HepG2 (cell line): ENCODE data around the gene ATRN. TPM values are rescaled to one million over a fixed set of nuclear protein-coding genes. Genes with fewer than 3 reads are reported as not detected.

Source experiments
- ARNTL ChIP-seq: sonication (generic); formaldehyde crosslinking; IDR thresholded peaks from 2 replicates; pipeline ENCODE4 v1.4.0; 2020; ENCODE audit warnings: mild to moderate bottlenecking, missing genetic modification reagents
- CAMTA2 ChIP-seq: sonication (generic); formaldehyde crosslinking; IDR thresholded peaks from 2 replicates; pipeline ENCODE4 v1.4.0; 2020; ENCODE audit warnings: mild to moderate bottlenecking, missing genetic modification reagents, borderline replicate concordance
- HNRNPL ChIP-seq: fragments of 200-400 bp; formaldehyde crosslinking; IDR thresholded peaks from 2 replicates; pipeline ENCODE4 v1.6.1; 2017; ENCODE audit warnings: mild to moderate bottlenecking, low read depth, low read length
- KLF12 ChIP-seq: sonication (generic); formaldehyde crosslinking; IDR thresholded peaks from 2 replicates; pipeline ENCODE4 v1.4.0; 2020; ENCODE audit warnings: missing genetic modification reagents, borderline replicate concordance
- LBX2 ChIP-seq: sonication (generic); formaldehyde crosslinking; IDR thresholded peaks from 2 replicates; pipeline ENCODE4 v1.5.0; 2020; ENCODE audit warnings: missing genetic modification reagents, mild to moderate bottlenecking, borderline replicate concordance
- NR2F2 ChIP-seq: IDR thresholded peaks from 2 replicates; pipeline ENCODE4 v1.6.1; 2012; ENCODE audit warnings: low read depth, inconsistent platforms, borderline replicate concordance
- TBP ChIP-seq: sonication (generic); formaldehyde crosslinking; IDR thresholded peaks from 2 replicates; pipeline ENCODE4 v1.5.0; 2020; ENCODE audit warnings: missing genetic modification reagents
- TFE3 ChIP-seq: IDR thresholded peaks from 2 replicates; pipeline ENCODE4 v1.6.1; 2016
- ZBTB1 ChIP-seq: sonication (generic); formaldehyde crosslinking; IDR thresholded peaks from 2 replicates; pipeline ENCODE4 v1.4.0; 2020; ENCODE audit warnings: missing genetic modification reagents, borderline replicate concordance
- ZNF326 ChIP-seq: sonication (generic); formaldehyde crosslinking; IDR thresholded peaks from 2 replicates; pipeline ENCODE4 v1.4.0; 2020; ENCODE audit warnings: missing genetic modification reagents, borderline replicate concordance
- ZNF816 ChIP-seq: sonication (generic); formaldehyde crosslinking; IDR thresholded peaks from 2 replicates; pipeline ENCODE4 v1.8.0; 2022; ENCODE audit warnings: missing genetic modification reagents, mild to moderate bottlenecking, borderline replicate concordance
- polyA plus RNA-seq, 8 experiments: library from polyadenylated mRNA; depleted of rRNA in 3 of 8; stranded (reverse) in 7 of 8; unstranded in 1 of 8; fragments of >200 nt; fragmentation: Illumina TruSeq in 4 of 8; extraction: Trizol in 4 of 8; gene quantifications; 2 replicates each; pipeline versions ENCODE4 v1.2.1 to v1.2.3, GENCODE V29; 2011 to 2016; ENCODE audit warnings: low read depth in 4 of 8, missing spikeins in 1 of 8, mixed read lengths in 1 of 8; ENCODE audit not compliant: insufficient read depth in 1 of 8
- total RNA-seq, 5 experiments: library from RNA; depleted of rRNA; stranded (reverse); fragments of >200 nt; fragmentation: Illumina TruSeq; extraction: Trizol; gene quantifications; 2 replicates each; pipeline ENCODE4 v1.2.3, GENCODE V29; 2016; ENCODE audit warnings: low read depth in 1 of 5
- TF ChIP-seq, protein P1 (sequence below): sonication (generic); formaldehyde crosslinking; IDR thresholded peaks from 2 replicates; pipeline ENCODE4 v1.9.0; 2021; ENCODE audit warnings: mild to moderate bottlenecking, missing genetic modification reagents
- TF ChIP-seq, protein P2 (sequence below): sonication (generic); formaldehyde crosslinking; IDR thresholded peaks from 2 replicates; pipeline ENCODE4 v1.4.0; 2020; ENCODE audit warnings: low read depth, mild to moderate bottlenecking, missing genetic modification reagents
- TF ChIP-seq, protein P3 (sequence below): sonication (generic); formaldehyde crosslinking; IDR thresholded peaks from 2 replicates; pipeline ENCODE4 v1.5.0; 2020; ENCODE audit warnings: missing genetic modification reagents
- TF ChIP-seq, protein P4 (sequence below): sonication (generic); formaldehyde crosslinking; IDR thresholded peaks from 2 replicates; pipeline ENCODE4 v1.4.0; 2020; ENCODE audit warnings: missing genetic modification reagents
- TF ChIP-seq, protein P5 (sequence below): sonication (generic); formaldehyde crosslinking; IDR thresholded peaks from 2 replicates; pipeline ENCODE4 v1.4.0; 2020; ENCODE audit warnings: missing genetic modification reagents

The ATRN gene
- total and polyA plus RNA-seq, 2 of the 13 experiments (the other 11 are each of a cell fraction or from before 2014, with no cell fraction given) = 44.2 to 81.1 TPM

GRCh38 chr20:3541887-3542721 is 71.3 kb downstream of the ATRN start (continued):
- TF ChIP-seq, protein P1, sequence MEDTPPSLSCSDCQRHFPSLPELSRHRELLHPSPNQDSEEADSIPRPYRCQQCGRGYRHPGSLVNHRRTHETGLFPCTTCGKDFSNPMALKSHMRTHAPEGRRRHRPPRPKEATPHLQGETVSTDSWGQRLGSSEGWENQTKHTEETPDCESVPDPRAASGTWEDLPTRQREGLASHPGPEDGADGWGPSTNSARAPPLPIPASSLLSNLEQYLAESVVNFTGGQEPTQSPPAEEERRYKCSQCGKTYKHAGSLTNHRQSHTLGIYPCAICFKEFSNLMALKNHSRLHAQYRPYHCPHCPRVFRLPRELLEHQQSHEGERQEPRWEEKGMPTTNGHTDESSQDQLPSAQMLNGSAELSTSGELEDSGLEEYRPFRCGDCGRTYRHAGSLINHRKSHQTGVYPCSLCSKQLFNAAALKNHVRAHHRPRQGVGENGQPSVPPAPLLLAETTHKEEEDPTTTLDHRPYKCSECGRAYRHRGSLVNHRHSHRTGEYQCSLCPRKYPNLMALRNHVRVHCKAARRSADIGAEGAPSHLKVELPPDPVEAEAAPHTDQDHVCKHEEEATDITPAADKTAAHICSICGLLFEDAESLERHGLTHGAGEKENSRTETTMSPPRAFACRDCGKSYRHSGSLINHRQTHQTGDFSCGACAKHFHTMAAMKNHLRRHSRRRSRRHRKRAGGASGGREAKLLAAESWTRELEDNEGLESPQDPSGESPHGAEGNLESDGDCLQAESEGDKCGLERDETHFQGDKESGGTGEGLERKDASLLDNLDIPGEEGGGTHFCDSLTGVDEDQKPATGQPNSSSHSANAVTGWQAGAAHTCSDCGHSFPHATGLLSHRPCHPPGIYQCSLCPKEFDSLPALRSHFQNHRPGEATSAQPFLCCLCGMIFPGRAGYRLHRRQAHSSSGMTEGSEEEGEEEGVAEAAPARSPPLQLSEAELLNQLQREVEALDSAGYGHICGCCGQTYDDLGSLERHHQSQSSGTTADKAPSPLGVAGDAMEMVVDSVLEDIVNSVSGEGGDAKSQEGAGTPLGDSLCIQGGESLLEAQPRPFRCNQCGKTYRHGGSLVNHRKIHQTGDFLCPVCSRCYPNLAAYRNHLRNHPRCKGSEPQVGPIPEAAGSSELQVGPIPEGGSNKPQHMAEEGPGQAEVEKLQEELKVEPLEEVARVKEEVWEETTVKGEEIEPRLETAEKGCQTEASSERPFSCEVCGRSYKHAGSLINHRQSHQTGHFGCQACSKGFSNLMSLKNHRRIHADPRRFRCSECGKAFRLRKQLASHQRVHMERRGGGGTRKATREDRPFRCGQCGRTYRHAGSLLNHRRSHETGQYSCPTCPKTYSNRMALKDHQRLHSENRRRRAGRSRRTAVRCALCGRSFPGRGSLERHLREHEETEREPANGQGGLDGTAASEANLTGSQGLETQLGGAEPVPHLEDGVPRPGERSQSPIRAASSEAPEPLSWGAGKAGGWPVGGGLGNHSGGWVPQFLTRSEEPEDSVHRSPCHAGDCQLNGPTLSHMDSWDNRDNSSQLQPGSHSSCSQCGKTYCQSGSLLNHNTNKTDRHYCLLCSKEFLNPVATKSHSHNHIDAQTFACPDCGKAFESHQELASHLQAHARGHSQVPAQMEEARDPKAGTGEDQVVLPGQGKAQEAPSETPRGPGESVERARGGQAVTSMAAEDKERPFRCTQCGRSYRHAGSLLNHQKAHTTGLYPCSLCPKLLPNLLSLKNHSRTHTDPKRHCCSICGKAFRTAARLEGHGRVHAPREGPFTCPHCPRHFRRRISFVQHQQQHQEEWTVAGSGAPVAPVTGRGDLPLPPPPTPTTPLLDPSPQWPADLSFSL = no peak
- TF ChIP-seq CAMTA2 (CRISPR knock-in tag) = no peak
- no peak; the same call in 1 of the 2 replicates for TF ChIP-seq ZNF816 (CRISPR knock-in tag)
- no peak for TF ChIP-seq ZNF326 (CRISPR knock-in tag)
- TF ChIP-seq, protein P2, sequence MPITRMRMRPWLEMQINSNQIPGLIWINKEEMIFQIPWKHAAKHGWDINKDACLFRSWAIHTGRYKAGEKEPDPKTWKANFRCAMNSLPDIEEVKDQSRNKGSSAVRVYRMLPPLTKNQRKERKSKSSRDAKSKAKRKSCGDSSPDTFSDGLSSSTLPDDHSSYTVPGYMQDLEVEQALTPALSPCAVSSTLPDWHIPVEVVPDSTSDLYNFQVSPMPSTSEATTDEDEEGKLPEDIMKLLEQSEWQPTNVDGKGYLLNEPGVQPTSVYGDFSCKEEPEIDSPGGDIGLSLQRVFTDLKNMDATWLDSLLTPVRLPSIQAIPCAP (CRISPR knock-in tag) = no peak
- TF ChIP-seq TBP (CRISPR knock-in tag) = no peak
- TF ChIP-seq, protein P3, sequence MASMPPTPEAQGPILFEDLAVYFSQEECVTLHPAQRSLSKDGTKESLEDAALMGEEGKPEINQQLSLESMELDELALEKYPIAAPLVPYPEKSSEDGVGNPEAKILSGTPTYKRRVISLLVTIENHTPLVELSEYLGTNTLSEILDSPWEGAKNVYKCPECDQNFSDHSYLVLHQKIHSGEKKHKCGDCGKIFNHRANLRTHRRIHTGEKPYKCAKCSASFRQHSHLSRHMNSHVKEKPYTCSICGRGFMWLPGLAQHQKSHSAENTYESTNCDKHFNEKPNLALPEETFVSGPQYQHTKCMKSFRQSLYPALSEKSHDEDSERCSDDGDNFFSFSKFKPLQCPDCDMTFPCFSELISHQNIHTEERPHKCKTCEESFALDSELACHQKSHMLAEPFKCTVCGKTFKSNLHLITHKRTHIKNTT (CRISPR knock-in tag) = no peak
- TF ChIP-seq NR2F2 = peak; percentile 49; the same call in 1 of the 2 replicates
- TF ChIP-seq TFE3 (CRISPR knock-in tag) = peak; percentile 99
- TF ChIP-seq ZBTB1 (CRISPR knock-in tag) = no peak
- TF ChIP-seq, protein P4, sequence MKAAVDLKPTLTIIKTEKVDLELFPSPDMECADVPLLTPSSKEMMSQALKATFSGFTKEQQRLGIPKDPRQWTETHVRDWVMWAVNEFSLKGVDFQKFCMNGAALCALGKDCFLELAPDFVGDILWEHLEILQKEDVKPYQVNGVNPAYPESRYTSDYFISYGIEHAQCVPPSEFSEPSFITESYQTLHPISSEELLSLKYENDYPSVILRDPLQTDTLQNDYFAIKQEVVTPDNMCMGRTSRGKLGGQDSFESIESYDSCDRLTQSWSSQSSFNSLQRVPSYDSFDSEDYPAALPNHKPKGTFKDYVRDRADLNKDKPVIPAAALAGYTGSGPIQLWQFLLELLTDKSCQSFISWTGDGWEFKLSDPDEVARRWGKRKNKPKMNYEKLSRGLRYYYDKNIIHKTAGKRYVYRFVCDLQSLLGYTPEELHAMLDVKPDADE (CRISPR knock-in tag) = no peak
- no peak for TF ChIP-seq LBX2 (CRISPR knock-in tag)
- TF ChIP-seq, protein P5, sequence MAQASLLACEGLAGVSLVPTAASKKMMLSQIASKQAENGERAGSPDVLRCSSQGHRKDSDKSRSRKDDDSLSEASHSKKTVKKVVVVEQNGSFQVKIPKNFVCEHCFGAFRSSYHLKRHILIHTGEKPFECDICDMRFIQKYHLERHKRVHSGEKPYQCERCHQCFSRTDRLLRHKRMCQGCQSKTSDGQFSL (CRISPR knock-in tag) = peak; percentile 17; the same call in 1 of the 2 replicates
- 0 out of 2 replicates have a peak, but pooled peaks have one; percentile 88 for TF ChIP-seq KLF12
- TF ChIP-seq HNRNPL = no peak
- peak; percentile 93 for TF ChIP-seq ARNTL (CRISPR knock-in tag)
